Measurements from ENCODE around the gene SCYL3.
A peak's percentile ranks its signal among the peaks of the same experiment; 100 is the strongest.

SCYL3 gene

DNA sequence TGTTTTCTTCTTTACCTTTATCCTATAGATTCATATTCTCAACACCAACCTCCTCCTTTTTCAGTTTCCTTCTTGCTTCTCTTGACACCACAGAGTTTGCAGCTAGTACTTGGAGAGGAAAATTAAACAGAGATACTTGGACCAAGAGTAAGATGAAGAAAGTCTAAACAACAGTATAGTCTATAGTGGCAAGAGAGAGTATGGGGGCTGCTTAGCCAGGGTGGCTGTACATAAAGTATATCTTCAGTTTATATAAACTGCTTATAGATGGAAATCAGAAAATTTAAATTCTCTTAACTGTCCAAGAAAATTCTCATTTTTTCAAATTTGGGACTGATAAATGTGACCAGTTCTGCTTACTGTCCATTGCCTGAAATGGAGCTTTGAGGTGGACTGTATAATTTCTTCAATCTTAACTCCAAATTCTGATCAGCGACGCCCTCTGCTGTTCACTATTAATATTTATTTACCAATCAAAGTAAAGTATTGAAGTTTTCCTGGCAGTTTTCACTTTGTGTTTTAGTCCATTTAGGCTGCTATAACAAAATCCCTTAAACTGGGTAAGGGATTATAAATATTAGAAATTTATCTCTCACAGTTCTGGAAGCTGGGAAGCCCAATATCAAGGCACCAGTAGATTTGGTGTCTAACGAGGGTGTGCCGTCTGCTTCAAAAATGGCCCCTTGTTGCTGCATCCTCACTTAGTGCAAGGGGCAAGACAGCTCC, 84.2 kb downstream of the SCYL3 start:
- DNase-seq, result peak; percentile 47

- no peak for DNase-seq
These were observed 88.8 kb downstream of the SCYL3 start for GRCh38 chr1:169804941-169805340.

DNA sequence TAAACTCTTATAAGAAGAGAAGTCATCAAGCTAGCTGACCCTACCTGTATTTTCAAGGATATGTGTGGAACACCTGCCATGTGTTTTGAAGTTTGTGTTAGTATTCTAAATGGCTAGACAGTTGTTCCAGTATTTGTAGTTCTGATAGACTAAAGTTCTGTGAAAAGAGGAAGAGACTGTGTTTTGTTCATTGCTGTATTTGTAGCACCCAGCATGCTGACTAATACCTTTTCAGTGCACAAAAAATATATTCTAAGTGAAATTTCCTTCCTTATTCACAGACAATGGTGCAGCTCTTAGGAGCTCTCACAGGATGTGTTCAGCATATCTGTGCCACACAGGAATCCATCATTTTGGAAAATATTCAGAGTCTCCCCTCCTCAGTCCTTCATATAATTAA, 90.8 kb downstream of the SCYL3 start:
- no peak for DNase-seq
